Stimulated activated CD8-positive, alpha-beta memory T cell treated with anti-CD3 and anti-CD28 coated beads, Interleukin-2, amount 100 ng/mL, for 48 hours (primary cell): ENCODE measurements around the gene MSANTD4.
"Not testable (repeated sequence)": the region's sequence is repeated elsewhere in the genome, so short reads cannot be mapped to it uniquely, and the experiment has no call there.

ENCODE experiments used
- DNase-seq, 2 donors: peaks; one replicate each; pipeline ENCODE4 v3.0.0-alpha.2; 2020; ENCODE audit warnings: low read depth in 2 of 2

The MSANTD4 gene

DNA sequence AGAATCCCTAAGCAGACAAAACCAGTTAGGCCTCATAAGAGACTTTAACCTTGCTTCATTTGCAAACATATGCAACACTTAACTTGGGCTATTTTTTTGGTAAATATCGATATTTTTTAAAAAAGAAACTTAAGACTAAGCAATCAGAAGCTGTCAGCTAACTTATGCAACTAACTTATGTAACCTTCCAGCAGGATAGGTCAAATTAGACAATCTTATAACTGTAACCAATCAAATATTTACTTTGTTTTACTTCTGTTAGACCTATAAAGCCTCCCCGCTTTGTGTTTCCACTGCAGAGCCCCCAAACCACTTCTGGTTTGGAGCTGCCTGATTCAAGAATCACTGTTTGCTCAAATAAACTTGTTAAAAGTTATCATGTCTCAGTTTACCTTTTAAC is 8.0 kb downstream of the MSANTD4 start:
- no peak for DNase-seq

DNA sequence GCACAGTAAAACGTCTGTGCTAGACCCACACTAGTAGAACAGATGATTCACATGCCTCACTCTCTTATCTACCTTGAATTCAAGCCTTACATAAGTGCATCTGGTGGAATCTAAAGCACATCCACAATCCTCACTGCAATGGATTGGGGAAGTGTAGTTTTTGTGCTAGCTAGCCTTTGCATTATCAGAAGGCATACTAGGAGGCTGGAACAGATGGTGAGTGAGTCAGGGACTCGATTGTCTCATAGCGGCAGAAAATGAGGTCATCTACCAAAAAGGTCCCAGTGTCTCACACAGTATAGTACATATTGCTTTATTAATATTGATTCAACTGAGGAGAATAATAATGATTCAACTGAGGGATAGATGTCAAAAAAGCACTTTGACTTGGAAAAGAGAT is 9.3 kb downstream of the MSANTD4 start:
- DNase-seq = no peak

DNA sequence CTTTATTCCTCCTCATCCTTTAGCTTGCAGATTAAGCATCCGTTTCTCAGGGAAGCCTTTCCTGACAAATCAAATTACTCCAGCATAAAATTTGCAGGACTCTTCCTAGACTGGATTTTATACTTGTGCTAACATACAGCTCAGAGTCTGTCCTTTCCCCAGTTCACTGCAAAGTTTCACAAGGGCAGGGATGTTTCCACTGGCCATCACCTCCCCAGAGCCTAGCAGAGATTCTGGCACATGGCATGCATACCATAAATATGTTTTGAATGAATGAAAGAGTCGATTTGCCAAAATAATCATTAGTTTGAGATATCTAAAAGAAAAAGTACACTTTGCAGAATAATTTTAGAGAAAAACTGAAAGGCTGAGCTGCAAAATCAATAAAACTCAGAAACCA is 10.6 kb downstream of the MSANTD4 start:
- no peak for DNase-seq

DNA sequence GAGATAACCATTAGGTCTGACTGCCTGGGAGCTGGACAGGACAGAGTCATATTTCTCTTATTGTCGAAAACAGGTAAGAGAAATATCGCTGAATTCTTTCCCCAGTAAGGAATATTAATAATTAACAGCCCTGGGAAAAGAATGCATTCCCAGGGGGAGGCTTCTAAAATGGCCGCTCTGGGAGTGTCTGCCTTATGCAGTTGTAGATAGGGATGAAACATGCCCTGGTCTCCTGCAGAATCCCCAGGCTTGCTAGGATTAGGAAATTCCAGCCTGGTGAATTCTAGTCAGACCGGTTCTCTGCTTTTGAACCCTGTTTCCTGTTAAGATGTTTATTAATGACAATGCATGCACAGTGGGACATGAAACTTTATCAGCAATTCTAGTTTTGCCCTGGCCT is 18.9 kb downstream of the MSANTD4 start:
- not testable (repeated sequence) for DNase-seq

DNA sequence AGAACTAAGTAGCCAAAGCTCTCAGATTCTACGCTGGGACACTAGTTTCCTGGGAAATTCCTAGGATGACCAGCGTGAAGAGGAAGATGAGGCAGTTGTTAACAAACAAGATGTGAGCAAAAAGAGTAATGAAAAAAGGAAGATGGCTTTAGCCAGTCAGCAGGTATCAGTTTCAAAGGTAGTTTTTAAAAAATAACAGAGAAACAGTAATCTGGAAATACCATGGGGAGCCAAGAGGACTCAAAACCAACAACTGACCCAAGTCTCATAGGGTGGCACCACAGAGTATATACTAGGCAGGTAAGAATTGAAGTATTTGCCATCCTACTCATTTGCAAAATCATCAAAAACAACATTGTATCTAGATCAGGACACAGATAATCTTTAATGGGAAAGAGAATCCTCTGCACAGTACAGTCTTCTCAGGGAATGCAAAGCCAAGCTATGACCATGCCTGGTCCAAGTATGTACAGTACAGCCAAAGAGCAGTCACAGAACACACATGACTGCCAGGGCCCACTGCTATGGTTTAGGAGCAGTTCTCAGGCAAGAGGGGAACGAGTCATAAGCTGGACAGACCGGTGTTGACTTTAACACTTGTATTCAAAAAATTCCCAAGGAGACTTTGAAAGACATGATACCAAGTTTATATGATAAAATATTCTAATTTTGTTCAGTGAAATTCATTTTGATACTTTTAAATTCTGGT is 20.6 kb downstream of the MSANTD4 start:
- no peak for DNase-seq

DNA sequence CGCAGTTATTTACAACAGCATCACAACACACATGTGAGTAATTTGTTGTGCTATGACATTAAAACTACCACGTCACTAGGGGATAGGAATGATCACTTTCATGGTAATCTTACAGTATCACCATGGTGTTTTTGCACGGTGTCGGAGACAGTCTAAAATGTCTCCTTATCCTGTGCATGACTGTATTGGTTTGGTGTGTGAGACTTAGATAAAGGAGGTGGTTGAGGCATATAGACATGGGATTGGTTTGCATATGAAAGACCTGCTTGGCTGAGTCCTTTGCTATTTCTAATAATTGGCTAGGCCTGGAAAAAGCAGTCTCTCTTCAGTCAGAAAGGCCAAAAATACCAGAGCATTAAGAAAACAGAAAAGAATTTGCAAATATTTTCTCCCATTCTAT is 30.2 kb downstream of the MSANTD4 start:
- no peak for DNase-seq

DNA sequence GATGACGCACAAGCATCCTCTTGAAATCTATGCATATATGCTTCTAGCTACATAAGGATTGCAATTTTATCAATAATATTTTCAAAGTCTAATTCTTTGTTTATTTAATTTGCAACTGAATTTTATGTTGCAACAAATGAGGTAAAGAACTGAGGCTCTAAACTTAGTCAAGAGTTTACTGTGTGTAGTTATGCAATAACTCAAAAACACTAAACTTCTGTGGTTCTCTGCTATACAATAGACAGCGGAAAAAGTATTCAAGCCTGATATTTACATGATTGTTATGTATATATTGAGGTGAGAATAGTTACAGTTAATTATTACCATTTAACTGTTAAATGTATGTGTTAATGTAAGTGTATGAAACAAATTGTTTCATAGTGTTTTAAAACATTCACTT is 32.9 kb downstream of the MSANTD4 start:
- no peak for DNase-seq

DNA sequence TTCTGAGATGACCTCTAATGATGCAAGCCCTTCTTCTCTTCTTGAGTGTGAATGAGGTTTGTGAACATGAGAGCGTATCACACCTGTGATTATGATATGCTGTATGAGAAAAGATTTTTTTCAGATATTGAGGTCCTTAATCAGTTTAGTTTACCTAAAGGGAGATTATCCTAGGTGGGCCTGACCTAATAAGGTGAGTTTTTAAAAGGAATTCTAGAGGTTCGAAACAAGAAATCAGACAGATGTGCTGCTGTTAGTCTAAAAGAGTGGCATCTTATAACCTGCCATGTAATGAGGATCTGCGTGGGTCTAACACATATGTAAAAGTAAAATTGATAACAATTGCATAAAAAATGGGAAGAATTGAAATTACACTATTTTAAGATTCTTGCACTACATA is 33.8 kb downstream of the MSANTD4 start:
- DNase-seq = no peak

DNA sequence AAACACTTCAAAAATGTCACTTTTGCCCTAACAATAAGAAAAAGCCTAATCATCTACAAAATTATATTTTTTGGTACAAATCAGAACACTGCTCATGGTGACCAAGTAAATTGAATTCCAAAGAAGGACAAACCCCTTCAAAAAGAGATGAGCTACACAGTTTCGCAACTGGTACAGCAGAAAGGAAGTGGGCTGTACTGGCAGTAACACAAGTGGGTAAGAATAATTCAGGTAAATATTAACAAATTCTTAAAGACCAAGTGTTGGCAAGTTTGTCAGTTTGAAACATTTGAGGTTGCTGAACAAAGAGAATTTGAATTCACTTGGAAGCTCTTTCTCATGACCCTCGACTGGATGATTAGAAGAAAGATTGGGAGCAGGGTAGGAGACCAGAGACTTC is 35.5 kb downstream of the MSANTD4 start:
- DNase-seq = no peak

DNA sequence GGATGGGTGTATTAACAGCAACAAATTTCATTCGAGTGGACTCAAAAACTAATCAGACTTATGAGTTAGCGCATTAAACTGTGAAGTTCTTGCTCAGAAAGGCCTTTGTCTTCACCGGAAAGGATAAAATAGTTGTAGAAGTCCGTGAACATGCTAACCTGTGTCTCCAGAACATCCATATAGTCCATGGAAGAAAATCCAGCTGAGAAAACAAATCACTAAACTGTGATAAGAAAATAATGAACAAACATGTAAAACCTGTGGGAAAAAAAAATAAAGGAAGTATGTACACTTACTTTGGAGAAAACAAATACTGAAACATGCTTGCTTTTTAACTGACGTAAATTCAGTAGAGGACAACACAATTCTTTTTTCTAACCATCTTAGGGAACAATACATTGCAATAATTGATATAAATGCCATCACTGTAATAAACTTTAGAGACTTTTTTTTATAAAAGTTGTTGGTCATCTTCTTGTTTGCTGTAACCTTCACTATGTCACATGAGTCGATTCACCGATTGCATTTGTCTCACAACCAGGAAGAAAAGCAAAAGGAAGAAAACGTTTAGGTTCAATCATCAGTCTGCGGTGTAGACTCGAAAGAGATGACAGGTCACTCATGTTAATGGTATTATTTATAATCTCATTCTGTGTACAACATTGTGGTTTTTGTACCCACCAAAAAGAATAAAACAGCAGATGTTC is 41.9 kb downstream of the MSANTD4 start:
- DNase-seq = no peak

DNA sequence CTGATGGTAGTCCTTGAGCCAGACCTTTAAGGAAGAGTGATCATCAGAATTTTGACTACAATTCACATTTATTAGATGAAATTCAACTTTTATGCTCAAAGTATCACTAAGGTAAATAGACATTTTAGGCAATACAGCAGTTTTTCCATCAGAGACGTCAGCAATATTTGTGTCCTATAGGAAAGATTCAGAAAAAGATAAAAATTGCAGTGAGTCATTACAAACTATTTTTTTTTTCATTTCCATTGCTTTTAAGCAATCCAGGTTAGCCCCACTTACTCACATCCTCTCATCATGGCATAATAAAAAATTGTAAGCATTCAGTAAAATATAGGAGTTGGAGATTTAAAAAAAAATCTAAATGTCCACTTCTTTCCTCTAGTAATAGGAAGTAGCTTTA is 46.9 kb downstream of the MSANTD4 start:
- DNase-seq = no peak

DNA sequence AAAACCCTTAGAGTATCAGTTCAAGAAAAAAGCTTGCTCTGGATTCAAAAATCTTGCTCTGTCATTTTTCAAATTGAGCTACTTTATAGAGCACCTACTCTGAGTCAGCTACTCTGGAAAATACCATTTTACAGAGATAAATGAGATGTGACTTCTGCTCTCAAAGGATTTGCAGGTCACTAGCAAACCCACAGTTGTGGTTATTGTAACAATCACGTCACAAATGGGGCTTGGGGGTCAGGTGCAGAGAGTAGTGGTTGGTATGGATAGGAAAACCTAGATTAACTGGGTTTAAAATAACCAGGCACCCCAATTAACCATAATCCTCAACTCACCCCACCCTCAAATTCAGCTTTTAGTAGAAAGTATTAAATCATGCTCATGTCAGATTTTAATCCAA is 52.3 kb downstream of the MSANTD4 start:
- no peak for DNase-seq

DNA sequence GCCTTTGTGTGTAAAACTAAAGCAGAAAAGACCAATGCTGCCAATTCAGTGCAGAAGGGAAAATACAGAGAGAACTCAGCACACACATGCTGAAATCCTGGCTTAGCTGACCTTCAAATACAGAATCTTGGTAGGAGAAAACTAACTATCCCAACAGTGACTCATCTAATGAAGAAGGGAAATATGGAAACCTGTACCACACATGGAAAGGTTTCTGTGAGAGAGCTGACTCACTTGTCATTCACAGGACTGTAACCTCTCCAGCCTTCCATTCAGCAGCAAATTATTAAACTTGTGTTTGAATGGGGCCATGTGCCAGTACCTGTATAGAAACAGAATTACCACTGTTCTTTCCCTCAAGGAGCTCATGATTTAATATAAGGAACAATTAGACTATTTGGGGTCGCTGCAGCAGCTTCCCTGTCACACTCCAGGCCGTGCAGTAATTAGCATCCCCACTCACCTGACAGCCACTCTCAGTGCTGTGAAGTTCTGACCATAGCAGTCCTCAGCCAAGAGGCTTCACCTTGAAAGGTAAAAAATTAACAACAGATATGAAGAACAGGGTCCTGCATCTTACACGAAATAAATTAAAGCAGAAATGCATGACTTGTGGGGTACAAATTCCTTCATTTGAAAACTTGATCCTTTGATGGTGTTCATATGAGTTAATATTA is 53.9 kb downstream of the MSANTD4 start:
- DNase-seq = no peak

DNA sequence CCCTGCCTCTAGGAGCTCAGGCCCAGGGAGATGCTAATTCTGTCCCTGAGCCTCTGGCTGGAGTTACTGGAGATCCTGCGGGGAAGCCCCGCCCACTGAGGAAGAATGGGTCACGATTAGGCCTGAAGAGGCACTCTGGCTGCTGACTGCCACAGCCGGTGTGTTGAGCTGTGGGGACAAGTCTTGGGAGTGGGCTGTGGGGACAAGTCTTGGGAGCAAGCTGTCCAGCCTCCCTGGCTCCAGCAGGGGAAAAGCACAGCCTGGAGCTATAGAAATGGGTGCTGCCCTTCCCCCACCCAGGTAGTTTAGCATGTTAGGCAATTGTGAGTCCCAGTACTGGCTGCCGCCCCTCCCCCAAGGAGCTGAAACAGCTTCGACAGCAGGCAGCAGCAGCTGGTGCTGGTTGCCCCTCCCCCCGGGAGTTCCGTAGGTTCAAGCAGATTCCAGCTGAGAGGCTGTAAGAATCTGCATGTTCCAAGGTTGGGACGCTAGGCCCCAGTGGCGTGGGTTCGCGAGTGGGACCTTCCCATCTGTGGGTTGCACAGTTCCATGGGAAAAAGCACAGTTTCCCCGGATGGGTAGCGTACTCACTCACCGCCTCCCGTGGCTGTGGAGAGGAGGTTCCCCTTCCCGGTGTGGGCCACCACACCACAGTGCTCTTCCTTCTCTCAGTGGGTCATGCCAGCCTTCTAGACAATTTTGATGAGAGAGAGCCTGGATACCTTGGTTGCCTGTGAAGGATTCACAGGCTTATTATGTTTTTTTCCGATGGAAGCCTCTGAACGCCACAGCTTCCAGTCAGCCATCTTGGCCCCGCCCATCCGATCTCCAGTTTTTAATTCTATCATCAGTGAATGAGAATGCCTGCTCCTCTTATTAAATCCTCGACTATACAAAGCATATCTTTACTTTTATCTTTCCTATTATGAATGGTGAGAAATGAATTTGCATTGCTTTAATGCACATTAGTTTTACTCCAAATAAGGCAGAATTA is 61.5 kb downstream of the MSANTD4 start:
- DNase-seq = no peak
